GM23338 (cell line): Measurements from ENCODE around the gene TBATA. TPM values are rescaled to one million over a fixed set of nuclear protein-coding genes. Genes with fewer than 3 reads are reported as not detected.

ENCODE experiments used
- ATAC-seq: fragments of 200-7000 bp; cut with Tn5 transposase; 3 replicates; pipeline ENCODE4 v1.9.1; 2020
- DNase-seq: peaks from one replicate; pipeline ENCODE4 v3.0.0-alpha.2; 2015; ENCODE audit warnings: low spot score
- H2AFZ ChIP-seq: fragments of 200-600 bp; sonication (generic); 2 replicates; pipeline ENCODE4 v1.8.0; 2016; ENCODE audit warnings: antibody characterized with exemption, mild to moderate bottlenecking, moderate library complexity
- H3F3A ChIP-seq: fragments of 200-600 bp; sonication (generic); replicated peaks from 2 replicates; pipeline ENCODE4 v1.8.0; 2017; ENCODE audit warnings: antibody characterized with exemption, mixed run types, low read depth
- H3K27ac ChIP-seq: fragments of 200-600 bp; sonication (generic); 2 replicates; pipeline ENCODE4 v1.6.1; 2016; ENCODE audit warnings: low read depth
- H3K27me3 ChIP-seq: fragments of 200-600 bp; sonication (generic); 2 replicates; pipeline ENCODE4 v1.8.0; 2016; ENCODE audit warnings: mild to moderate bottlenecking, mixed run types, moderate library complexity; ENCODE audit not compliant: insufficient read depth
- H3K36me3 ChIP-seq: fragments of 200-600 bp; sonication (generic); 2 replicates; pipeline ENCODE4 v1.8.0; 2016; ENCODE audit warnings: mild to moderate bottlenecking; ENCODE audit not compliant: insufficient read depth
- H3K4me1 ChIP-seq: fragments of 200-600 bp; sonication (generic); 2 replicates; pipeline ENCODE4 v1.8.0; 2016; ENCODE audit warnings: mild to moderate bottlenecking, moderate library complexity; ENCODE audit not compliant: insufficient read depth
- H3K4me2 ChIP-seq: fragments of 200-600 bp; sonication (generic); 2 replicates; pipeline ENCODE4 v1.7.1; 2017; ENCODE audit warnings: mixed run types
- H3K4me3 ChIP-seq: fragments of 200-600 bp; sonication (generic); 2 replicates; pipeline ENCODE4 v1.6.1; 2016; ENCODE audit warnings: mixed run types
- H3K79me2 ChIP-seq: fragments of 200-600 bp; sonication (generic); replicated peaks from 2 replicates; pipeline ENCODE4 v1.8.0; 2017; ENCODE audit warnings: mild to moderate bottlenecking; ENCODE audit not compliant: insufficient read depth
- H3K9me2 ChIP-seq: fragments of 200-600 bp; sonication (generic); 2 replicates; pipeline ENCODE4 v1.8.0; 2017; ENCODE audit not compliant: insufficient read depth
- H4K20me1 ChIP-seq: fragments of 200-600 bp; sonication (generic); replicated peaks from 2 replicates; pipeline ENCODE4 v1.8.0; 2017; ENCODE audit warnings: mild to moderate bottlenecking; ENCODE audit not compliant: insufficient read depth
- H3K27ac Mint-ChIP-seq: 2 replicates; pipeline ENCODE4 v1.8.0; 2020; ENCODE audit warnings: inconsistent platforms, mild to moderate bottlenecking, moderate library complexity, mixed read lengths
- H3K27me3 Mint-ChIP-seq: 3 replicates; pipeline ENCODE4 v1.8.0; 2022; ENCODE audit warnings: low read depth, mild to moderate bottlenecking, moderate library complexity, mixed read lengths, inconsistent platforms; ENCODE audit not compliant: insufficient read depth, poor library complexity
- H3K36me3 Mint-ChIP-seq: 3 replicates; pipeline ENCODE4 v1.8.0; 2021; ENCODE audit warnings: low read depth, mild to moderate bottlenecking, inconsistent platforms, moderate library complexity, mixed read lengths
- H3K4me1 Mint-ChIP-seq: 3 replicates; pipeline ENCODE4 v1.8.0; 2020; ENCODE audit warnings: mild to moderate bottlenecking, inconsistent platforms, mixed read lengths
- H3K4me3 Mint-ChIP-seq: 3 replicates; pipeline ENCODE4 v1.8.0; 2021; ENCODE audit warnings: moderate library complexity, mild to moderate bottlenecking, inconsistent platforms, mixed read lengths
- H3K9me3 Mint-ChIP-seq: 3 replicates; pipeline ENCODE4 v1.8.0; 2020; ENCODE audit warnings: moderate library complexity, mild to moderate bottlenecking, inconsistent platforms, mixed read lengths
- CREB1 ChIP-seq: fragments of 250-450 bp; sonication (Bioruptor Pico); IDR thresholded peaks from 2 replicates; pipeline ENCODE4 v1.5.0; 2020; ENCODE audit warnings: low read depth, mild to moderate bottlenecking, moderate library complexity
- CTCF ChIP-seq, 2 experiments: fragments of 200-600 bp in 1 of 2; sonication (generic) in 1 of 2; conservative IDR thresholded peaks; 2 replicates each; pipeline versions ENCODE4 v1.5.1 to v1.6.1; 2016 to 2017; ENCODE audit warnings: antibody characterized with exemption in 2 of 2, low read depth in 2 of 2, mild to moderate bottlenecking in 2 of 2, moderate library complexity in 1 of 2
- ETS1 ChIP-seq: IDR thresholded peaks from 2 replicates; pipeline ENCODE4 v1.6.1; 2016; ENCODE audit warnings: antibody characterized with exemption
- EZH2 ChIP-seq: fragments of 200-600 bp; sonication (generic); IDR thresholded peaks from one replicate; pipeline ENCODE4 v1.8.0; 2017; ENCODE audit warnings: antibody characterized with exemption, mild to moderate bottlenecking, low read depth; ENCODE audit not compliant: unreplicated experiment
- EZH2phosphoT487 ChIP-seq: fragments of 200-600 bp; sonication (generic); IDR thresholded peaks from one replicate; pipeline ENCODE4 v1.8.1; 2018; ENCODE audit warnings: antibody characterized with exemption; ENCODE audit not compliant: unreplicated experiment
- JUNB ChIP-seq: IDR thresholded peaks from one replicate; pipeline ENCODE4 v1.6.1; 2016; ENCODE audit warnings: antibody characterized with exemption; ENCODE audit not compliant: unreplicated experiment
- NANOG ChIP-seq: IDR thresholded peaks from 2 replicates; pipeline ENCODE4 v1.6.1; 2016; ENCODE audit warnings: antibody characterized with exemption, borderline replicate concordance
- POLR2AphosphoS5 ChIP-seq: IDR thresholded peaks from 2 replicates; pipeline ENCODE4 v1.6.1; 2016; ENCODE audit warnings: antibody characterized with exemption, low read depth
- REST ChIP-seq: IDR thresholded peaks from one replicate; pipeline ENCODE4 v1.6.1; 2018; ENCODE audit warnings: antibody characterized with exemption; ENCODE audit not compliant: unreplicated experiment
- STAT1 ChIP-seq: IDR thresholded peaks from one replicate; pipeline ENCODE4 v1.6.1; 2016; ENCODE audit warnings: antibody characterized with exemption; ENCODE audit not compliant: unreplicated experiment
- ZNF114 ChIP-seq: fragments of 250-450 bp; sonication (Bioruptor Pico); IDR thresholded peaks from 2 replicates; pipeline ENCODE4 v1.5.0; 2020; ENCODE audit warnings: mild to moderate bottlenecking, moderate library complexity
- ZNF331 ChIP-seq: fragments of 250-450 bp; sonication (Bioruptor Pico); IDR thresholded peaks from 2 replicates; pipeline ENCODE4 v1.5.0; 2020; ENCODE audit warnings: low read depth, mild to moderate bottlenecking, moderate library complexity
- ZNF462 ChIP-seq: fragments of 250-450 bp; sonication (Bioruptor Pico); IDR thresholded peaks from 2 replicates; pipeline ENCODE4 v1.5.0; 2020; ENCODE audit warnings: mild to moderate bottlenecking, moderate library complexity
- polyA plus RNA-seq: library from polyadenylated mRNA; unstranded; fragments of >200 nt; fragmentation: Nextera tagmentation; extraction: Ambion mirVana; gene quantifications from 2 replicates; pipeline ENCODE4 v1.2.1, GENCODE V29; 2016
- total RNA-seq: library from RNA; depleted of rRNA; stranded (reverse); fragments of >200 nt; shearing (Covaris generic); gene quantifications from 2 replicates; pipeline ENCODE4 v1.2.3, GENCODE V29; 2014

TBATA gene
- total and polyA plus RNA-seq, 2 experiments from 2014 or later, result not detected

DNA sequence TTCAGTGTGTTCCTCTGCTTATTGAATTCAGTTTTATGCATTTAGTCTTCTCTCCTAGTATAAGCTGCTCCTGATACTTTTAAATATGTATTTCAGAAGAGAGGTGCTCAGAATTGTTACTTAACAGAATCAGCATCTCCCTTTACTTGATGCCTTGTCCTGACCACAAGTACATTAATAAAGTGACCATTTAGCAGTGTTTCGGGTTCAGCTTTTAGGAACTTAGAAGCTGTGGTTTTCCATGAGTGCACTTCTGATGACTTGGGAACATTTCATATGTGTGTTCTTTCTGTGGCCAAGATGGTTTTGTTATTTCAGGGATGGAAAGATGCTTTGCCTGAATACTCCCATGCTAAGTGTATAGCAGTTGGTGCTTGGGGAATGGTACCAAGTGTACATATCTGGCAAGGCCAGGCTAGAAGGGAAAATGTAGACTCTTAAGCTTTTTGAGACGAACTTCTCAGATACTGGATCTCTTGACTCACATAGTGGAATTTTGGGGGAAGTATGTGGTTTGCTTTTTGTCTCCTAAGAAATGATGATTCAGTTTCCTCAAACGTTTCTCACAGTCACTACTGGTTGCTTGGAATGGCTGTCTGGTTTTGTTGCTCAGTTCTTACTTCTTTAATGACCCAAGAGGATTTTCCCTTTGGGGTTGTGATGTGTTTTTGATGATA lies 47.8 kb upstream of the TBATA start:
- DNase-seq (no peak), ATAC-seq (no peak)
- Histone ChIP-seq H3F3A (no peaks in the 10 kb centered on the region), H3K4me3 (no peak overlapping the region), H3K9me2 (no peaks in the 10 kb centered on the region), H3K79me2 (peaks cover 89% of the 10 kb centered on the region), H2AFZ (no peak overlapping the region), H3K4me2 (no peak overlapping the region), H3K27me3 (no peaks in the 10 kb centered on the region), H3K27ac (no peak overlapping the region), H4K20me1 (peaks cover 23% of the 10 kb centered on the region), H3K36me3 (peaks cover 6% of the 10 kb centered on the region; the same call in 1 of the 2 replicates), H3K4me1 (no peaks in the 10 kb centered on the region)
- Mint-ChIP-seq H3K27me3 (no peaks in the 10 kb centered on the region), H3K4me1 (no peaks in the 10 kb centered on the region; the same call in 2 of the 3 replicates), H3K9me3 (no peaks in the 10 kb centered on the region; the same call in 2 of the 3 replicates), H3K4me3 (no peak overlapping the region), H3K27ac (no peak overlapping the region), H3K36me3 (peaks cover 21% of the 10 kb centered on the region)
- TF ChIP-seq ZNF331 (no peak), CTCF (conservative IDR thresholded peaks at IDR 0.05; ENCODE audit: low read depth in 2 of 2) (no peak), EZH2phosphoT487 (no peak), ZNF114 (CRISPR knock-in tag) (no peak), JUNB (no peak), CREB1 (CRISPR knock-in tag) (no peak), NANOG (no peak), STAT1 (no peak), ZNF462 (CRISPR knock-in tag) (no peak), REST (no peak), POLR2AphosphoS5 (no peak), ETS1 (no peak), EZH2 (no peak)
